ENCODE data around the gene OR2T10.
"Not testable (repeated sequence)": the region's sequence is repeated elsewhere in the genome, so short reads cannot be mapped to it uniquely, and the experiment has no call there.

- not testable (repeated sequence) for TF ChIP-seq CTCF (IDR thresholded peaks at IDR 0.05; ENCODE audit: control extremely low read depth in 1 of 3, insufficient read depth in 1 of 3, low read depth in 1 of 3, low read length in 3 of 3); EGR1 (IDR thresholded peaks at IDR 0.05; ENCODE audit: borderline replicate concordance, low read depth, low read length); BACH1 (IDR thresholded peaks at IDR 0.05; ENCODE audit: low read length); POLR2A (IDR thresholded peaks at IDR 0.05; ENCODE audit: control extremely low read depth in 1 of 2, low read depth in 2 of 2, low read length in 2 of 2); MAX (IDR thresholded peaks at IDR 0.05); CHD1 (IDR thresholded peaks at IDR 0.05; ENCODE audit: low read depth, low read length); NANOG (IDR thresholded peaks at IDR 0.05; ENCODE audit: insufficient read depth, low read depth, low read length, poor library complexity, severe bottlenecking); RAD21 (IDR thresholded peaks at IDR 0.05 in 1 of 2, conservative IDR thresholded peaks at IDR 0.05 in 1 of 2; ENCODE audit: low read depth in 2 of 2, low read length in 2 of 2); ZNF274 (IDR thresholded peaks at IDR 0.05; ENCODE audit: borderline replicate concordance, extremely low read depth, low read length); EZH2 (IDR thresholded peaks at IDR 0.05; ENCODE audit: low read depth, low read length, severe bottlenecking); POLR2AphosphoS5 (IDR thresholded peaks at IDR 0.05; ENCODE audit: low read depth, low read length)
These were observed 28.5 kb downstream of the OR2T10 start for GRCh38 chr1:248569049-248569448.

All from H1 (cell line).